K562 (cell line): Measurements from ENCODE around the gene HOXB5. TPM values are rescaled to one million over a fixed set of nuclear protein-coding genes. Genes with fewer than 3 reads are reported as not detected.

Experiments used
- CXXC5 ChIP-seq: fragments of 250-450 bp; sonication (Bioruptor Pico); IDR thresholded peaks from 2 replicates; pipeline ENCODE4 v1.8.0; 2022; ENCODE audit warnings: inconsistent platforms, mild to moderate bottlenecking, moderate library complexity
- DMBX1 ChIP-seq: fragments of 250-450 bp; sonication (Bioruptor Pico); IDR thresholded peaks from 2 replicates; pipeline ENCODE4 v1.8.0; 2022; ENCODE audit warnings: inconsistent platforms, mild to moderate bottlenecking, moderate library complexity, borderline replicate concordance
- FOXA3 ChIP-seq, 2 experiments: fragments of 450-650 bp in 1 of 2; sonication (generic) in 1 of 2; formaldehyde crosslinking; IDR thresholded peaks in 1 of 2; conservative IDR thresholded peaks in 1 of 2; 2 replicates each; pipeline versions ENCODE4 v1.4.0 to v1.8.0; 2020 to 2022; ENCODE audit warnings: mild to moderate bottlenecking in 2 of 2, missing genetic modification reagents in 1 of 2
- KHSRP ChIP-seq: fragments of 450-650 bp; IDR thresholded peaks from 2 replicates; pipeline ENCODE4 v1.6.1; 2017
- SRSF1 ChIP-seq: fragments of 200-400 bp; formaldehyde crosslinking; IDR thresholded peaks from 2 replicates; pipeline ENCODE4 v1.6.1; 2017; ENCODE audit warnings: mild to moderate bottlenecking, low read depth, low read length, moderate library complexity
- STAG1 ChIP-seq: sonication (generic); formaldehyde crosslinking; IDR thresholded peaks from 2 replicates; pipeline ENCODE4 v1.5.0; 2020; ENCODE audit warnings: missing genetic modification reagents, borderline replicate concordance
- TCF7L2 ChIP-seq: fragments of 150-350 bp; IDR thresholded peaks from 2 replicates; pipeline ENCODE4 v1.6.1; 2016; ENCODE audit warnings: low read depth, mild to moderate bottlenecking, low read length, moderate library complexity
- ZNF75A ChIP-seq: fragments of 450-650 bp; formaldehyde crosslinking; IDR thresholded peaks from 2 replicates; pipeline ENCODE4 v1.4.0; 2020; ENCODE audit warnings: mild to moderate bottlenecking
- polyA plus RNA-seq, 8 experiments: library from polyadenylated mRNA; depleted of rRNA in 4 of 8; stranded (reverse) in 5 of 8; unstranded in 3 of 8; fragments of >200 nt; fragmentation: Nextera tagmentation in 2 of 8; fragmentation: Illumina TruSeq in 1 of 8; extraction: Ambion mirVana in 2 of 8; extraction: Trizol in 1 of 8; gene quantifications; 2 replicates each; pipeline versions ENCODE4 v1.2.1 to v1.2.3, GENCODE V29; 2011 to 2014; ENCODE audit warnings: inconsistent platforms in 1 of 8, missing spikeins in 1 of 8
- total RNA-seq, 7 experiments: library from RNA; depleted of rRNA in 6 of 7; stranded (reverse); fragments of >200 nt in 6 of 7; fragmentation: Illumina TruSeq in 2 of 7; extraction: Trizol in 2 of 7; gene quantifications; 2 replicates each; pipeline versions ENCODE4 v1.2.1 to v1.2.3, GENCODE V29; 2011 to 2021; ENCODE audit warnings: low replicate concordance in 1 of 7
- TF ChIP-seq, protein P1 (sequence below): fragments of 450-650 bp; conservative IDR thresholded peaks from 2 replicates; pipeline ENCODE4 v1.6.1; 2016; ENCODE audit warnings: missing genetic modification characterization, low read depth, mild to moderate bottlenecking, control low read depth, missing compliant biosample characterization
- TF ChIP-seq, protein P2 (sequence below): sonication (generic); formaldehyde crosslinking; IDR thresholded peaks from 2 replicates; pipeline ENCODE4 v1.8.0; 2023; ENCODE audit warnings: missing genetic modification reagents, mild to moderate bottlenecking, borderline replicate concordance
- TF ChIP-seq, protein P3 (sequence below): fragments of 250-450 bp; sonication (Bioruptor Pico); IDR thresholded peaks from 2 replicates; pipeline ENCODE4 v1.4.0; 2020; ENCODE audit warnings: borderline replicate concordance
- TF ChIP-seq, protein P4 (sequence below): sonication (generic); formaldehyde crosslinking; IDR thresholded peaks from 2 replicates; pipeline ENCODE4 v1.8.0; 2022; ENCODE audit warnings: mild to moderate bottlenecking, missing genetic modification reagents
- TF ChIP-seq, protein P5 (sequence below): fragments of 150-350 bp; conservative IDR thresholded peaks from 2 replicates; pipeline ENCODE4 v1.6.1; 2014; ENCODE audit warnings: low read length

Gene HOXB5
- total and polyA plus RNA-seq, 9 of the 15 experiments (the other 6 are each of a cell fraction or from before 2014, with no cell fraction given), result 0.24 to 2.7 (median 0.65) TPM

DNA sequence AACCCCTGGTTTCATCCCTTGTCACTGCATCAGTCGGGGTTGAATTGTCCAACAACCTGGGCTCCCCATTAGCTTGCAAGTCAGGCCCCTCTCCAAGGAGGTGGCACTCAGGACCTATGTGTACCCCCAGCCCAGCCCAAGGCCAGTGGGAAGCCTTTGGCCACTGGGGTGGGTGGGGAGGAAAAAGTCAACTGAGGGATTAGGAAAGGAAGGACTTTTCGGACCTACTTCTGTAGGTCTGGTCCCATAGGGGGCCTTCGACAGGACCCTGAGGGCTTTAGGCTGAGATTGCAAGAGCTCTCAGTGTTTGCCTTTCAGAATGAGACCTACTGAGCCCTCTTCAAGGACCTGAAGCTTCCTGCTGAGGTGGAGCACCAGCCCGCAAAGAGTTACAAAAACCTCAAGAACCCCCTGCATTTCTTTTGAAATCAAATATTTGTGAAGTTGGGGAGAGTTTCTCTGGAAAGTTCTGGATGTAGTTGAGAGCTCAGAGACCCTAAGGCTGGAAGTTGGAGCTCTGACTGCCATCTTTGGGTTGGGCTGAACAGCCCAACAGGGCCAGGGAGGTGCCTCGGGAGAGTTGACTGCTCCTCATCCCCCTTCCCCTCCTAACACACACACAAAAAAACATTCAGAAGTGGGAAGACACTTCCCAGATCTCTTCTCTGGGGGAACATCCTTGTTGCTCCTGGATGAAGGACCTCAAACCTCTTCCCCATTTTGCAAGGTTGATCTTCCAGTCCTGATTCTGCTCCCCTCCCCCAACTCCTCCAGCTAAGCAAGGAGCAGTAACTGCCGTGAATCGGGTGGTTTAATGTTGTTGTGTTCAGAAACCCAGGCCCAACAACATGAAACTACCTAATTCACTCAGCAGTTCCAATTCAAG lies 38.4 kb upstream of the HOXB5 start (continued):
- TF ChIP-seq, protein P1, sequence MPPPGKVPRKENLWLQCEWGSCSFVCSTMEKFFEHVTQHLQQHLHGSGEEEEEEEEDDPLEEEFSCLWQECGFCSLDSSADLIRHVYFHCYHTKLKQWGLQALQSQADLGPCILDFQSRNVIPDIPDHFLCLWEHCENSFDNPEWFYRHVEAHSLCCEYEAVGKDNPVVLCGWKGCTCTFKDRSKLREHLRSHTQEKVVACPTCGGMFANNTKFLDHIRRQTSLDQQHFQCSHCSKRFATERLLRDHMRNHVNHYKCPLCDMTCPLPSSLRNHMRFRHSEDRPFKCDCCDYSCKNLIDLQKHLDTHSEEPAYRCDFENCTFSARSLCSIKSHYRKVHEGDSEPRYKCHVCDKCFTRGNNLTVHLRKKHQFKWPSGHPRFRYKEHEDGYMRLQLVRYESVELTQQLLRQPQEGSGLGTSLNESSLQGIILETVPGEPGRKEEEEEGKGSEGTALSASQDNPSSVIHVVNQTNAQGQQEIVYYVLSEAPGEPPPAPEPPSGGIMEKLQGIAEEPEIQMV (tag), result 0 out of 2 replicates have a peak, but pooled peaks have one; percentile 8
- TF ChIP-seq FOXA3 (CRISPR knock-in tag; conservative IDR thresholded peaks at IDR 0.05 in 1 of 2, IDR thresholded peaks at IDR 0.05 in 1 of 2) (no peak), CXXC5 (0 out of 2 replicates have a peak, but pooled peaks have one; percentile 24), SRSF1 (no peak), STAG1 (CRISPR knock-in tag) (no peak), KHSRP (no peak), TCF7L2 (no peak), DMBX1 (0 out of 2 replicates have a peak, but pooled peaks have one; percentile 33), ZNF75A (CRISPR knock-in tag) (no peak)
- TF ChIP-seq, protein P2, sequence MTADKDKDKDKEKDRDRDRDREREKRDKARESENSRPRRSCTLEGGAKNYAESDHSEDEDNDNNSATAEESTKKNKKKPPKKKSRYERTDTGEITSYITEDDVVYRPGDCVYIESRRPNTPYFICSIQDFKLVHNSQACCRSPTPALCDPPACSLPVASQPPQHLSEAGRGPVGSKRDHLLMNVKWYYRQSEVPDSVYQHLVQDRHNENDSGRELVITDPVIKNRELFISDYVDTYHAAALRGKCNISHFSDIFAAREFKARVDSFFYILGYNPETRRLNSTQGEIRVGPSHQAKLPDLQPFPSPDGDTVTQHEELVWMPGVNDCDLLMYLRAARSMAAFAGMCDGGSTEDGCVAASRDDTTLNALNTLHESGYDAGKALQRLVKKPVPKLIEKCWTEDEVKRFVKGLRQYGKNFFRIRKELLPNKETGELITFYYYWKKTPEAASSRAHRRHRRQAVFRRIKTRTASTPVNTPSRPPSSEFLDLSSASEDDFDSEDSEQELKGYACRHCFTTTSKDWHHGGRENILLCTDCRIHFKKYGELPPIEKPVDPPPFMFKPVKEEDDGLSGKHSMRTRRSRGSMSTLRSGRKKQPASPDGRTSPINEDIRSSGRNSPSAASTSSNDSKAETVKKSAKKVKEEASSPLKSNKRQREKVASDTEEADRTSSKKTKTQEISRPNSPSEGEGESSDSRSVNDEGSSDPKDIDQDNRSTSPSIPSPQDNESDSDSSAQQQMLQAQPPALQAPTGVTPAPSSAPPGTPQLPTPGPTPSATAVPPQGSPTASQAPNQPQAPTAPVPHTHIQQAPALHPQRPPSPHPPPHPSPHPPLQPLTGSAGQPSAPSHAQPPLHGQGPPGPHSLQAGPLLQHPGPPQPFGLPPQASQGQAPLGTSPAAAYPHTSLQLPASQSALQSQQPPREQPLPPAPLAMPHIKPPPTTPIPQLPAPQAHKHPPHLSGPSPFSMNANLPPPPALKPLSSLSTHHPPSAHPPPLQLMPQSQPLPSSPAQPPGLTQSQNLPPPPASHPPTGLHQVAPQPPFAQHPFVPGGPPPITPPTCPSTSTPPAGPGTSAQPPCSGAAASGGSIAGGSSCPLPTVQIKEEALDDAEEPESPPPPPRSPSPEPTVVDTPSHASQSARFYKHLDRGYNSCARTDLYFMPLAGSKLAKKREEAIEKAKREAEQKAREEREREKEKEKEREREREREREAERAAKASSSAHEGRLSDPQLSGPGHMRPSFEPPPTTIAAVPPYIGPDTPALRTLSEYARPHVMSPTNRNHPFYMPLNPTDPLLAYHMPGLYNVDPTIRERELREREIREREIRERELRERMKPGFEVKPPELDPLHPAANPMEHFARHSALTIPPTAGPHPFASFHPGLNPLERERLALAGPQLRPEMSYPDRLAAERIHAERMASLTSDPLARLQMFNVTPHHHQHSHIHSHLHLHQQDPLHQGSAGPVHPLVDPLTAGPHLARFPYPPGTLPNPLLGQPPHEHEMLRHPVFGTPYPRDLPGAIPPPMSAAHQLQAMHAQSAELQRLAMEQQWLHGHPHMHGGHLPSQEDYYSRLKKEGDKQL (CRISPR knock-in tag), result no peak
- TF ChIP-seq, protein P3, sequence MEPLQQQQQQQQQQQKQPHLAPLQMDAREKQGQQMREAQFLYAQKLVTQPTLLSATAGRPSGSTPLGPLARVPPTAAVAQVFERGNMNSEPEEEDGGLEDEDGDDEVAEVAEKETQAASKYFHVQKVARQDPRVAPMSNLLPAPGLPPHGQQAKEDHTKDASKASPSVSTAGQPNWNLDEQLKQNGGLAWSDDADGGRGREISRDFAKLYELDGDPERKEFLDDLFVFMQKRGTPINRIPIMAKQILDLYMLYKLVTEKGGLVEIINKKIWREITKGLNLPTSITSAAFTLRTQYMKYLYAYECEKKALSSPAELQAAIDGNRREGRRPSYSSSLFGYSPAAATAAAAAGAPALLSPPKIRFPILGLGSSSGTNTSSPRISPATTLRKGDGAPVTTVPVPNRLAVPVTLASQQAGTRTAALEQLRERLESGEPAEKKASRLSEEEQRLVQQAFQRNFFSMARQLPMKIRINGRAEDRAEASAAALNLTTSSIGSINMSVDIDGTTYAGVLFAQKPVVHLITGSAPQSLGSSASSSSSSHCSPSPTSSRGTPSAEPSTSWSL (CRISPR knock-in tag), result no peak
- TF ChIP-seq, protein P4, sequence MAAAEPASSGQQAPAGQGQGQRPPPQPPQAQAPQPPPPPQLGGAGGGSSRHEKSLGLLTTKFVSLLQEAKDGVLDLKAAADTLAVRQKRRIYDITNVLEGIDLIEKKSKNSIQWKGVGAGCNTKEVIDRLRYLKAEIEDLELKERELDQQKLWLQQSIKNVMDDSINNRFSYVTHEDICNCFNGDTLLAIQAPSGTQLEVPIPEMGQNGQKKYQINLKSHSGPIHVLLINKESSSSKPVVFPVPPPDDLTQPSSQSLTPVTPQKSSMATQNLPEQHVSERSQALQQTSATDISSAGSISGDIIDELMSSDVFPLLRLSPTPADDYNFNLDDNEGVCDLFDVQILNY (CRISPR knock-in tag), result no peak
- TF ChIP-seq, protein P5, sequence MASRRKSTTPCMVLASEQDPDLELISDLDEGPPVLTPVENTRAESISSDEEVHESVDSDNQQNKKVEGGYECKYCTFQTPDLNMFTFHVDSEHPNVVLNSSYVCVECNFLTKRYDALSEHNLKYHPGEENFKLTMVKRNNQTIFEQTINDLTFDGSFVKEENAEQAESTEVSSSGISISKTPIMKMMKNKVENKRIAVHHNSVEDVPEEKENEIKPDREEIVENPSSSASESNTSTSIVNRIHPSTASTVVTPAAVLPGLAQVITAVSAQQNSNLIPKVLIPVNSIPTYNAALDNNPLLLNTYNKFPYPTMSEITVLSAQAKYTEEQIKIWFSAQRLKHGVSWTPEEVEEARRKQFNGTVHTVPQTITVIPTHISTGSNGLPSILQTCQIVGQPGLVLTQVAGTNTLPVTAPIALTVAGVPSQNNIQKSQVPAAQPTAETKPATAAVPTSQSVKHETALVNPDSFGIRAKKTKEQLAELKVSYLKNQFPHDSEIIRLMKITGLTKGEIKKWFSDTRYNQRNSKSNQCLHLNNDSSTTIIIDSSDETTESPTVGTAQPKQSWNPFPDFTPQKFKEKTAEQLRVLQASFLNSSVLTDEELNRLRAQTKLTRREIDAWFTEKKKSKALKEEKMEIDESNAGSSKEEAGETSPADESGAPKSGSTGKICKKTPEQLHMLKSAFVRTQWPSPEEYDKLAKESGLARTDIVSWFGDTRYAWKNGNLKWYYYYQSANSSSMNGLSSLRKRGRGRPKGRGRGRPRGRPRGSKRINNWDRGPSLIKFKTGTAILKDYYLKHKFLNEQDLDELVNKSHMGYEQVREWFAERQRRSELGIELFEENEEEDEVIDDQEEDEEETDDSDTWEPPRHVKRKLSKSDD, result no peak
